ENCODE data around the gene SMIM23. TPM values are rescaled to one million over a fixed set of nuclear protein-coding genes. Genes with fewer than 3 reads are reported as not detected.

Gene SMIM23
- total and polyA plus RNA-seq, 10 of the 15 experiments (the other 5 are each of a cell fraction or from before 2014, with no cell fraction given), result not detected

GRCh38 chr5:171821286-171821685 lies 35.7 kb downstream of the SMIM23 start (continued):
- TF ChIP-seq ZBTB11 (CRISPR knock-in tag; IDR thresholded peaks at IDR 0.05) (no peak), ATF7 (IDR thresholded peaks at IDR 0.05; ENCODE audit: low read depth) (no peak), ZNF207 (IDR thresholded peaks at IDR 0.05; ENCODE audit: borderline replicate concordance) (no peak)

GRCh38 chr5:171823269-171823668 lies 37.7 kb downstream of the SMIM23 start:
- Histone ChIP-seq H3K4me1 (ENCODE audit: control insufficient read depth, insufficient read depth, low read length) (no peaks in the 10 kb centered on the region), H3K36me3 (ENCODE audit: control insufficient read depth in 2 of 2, insufficient read depth in 2 of 2, low read length in 1 of 2) (no peaks in the 10 kb centered on the region), H3K4me3 (no peak overlapping the region), H3K27ac (ENCODE audit: control insufficient read depth, insufficient read depth) (no peak overlapping the region), H3K79me2 (ENCODE audit: control insufficient read depth, insufficient read depth, low read length) (no peaks in the 10 kb centered on the region), H2AFZ (ENCODE audit: control insufficient read depth, low read depth, low read length) (no peak overlapping the region), H4K20me1 (ENCODE audit: control insufficient read depth, insufficient read depth) (no peaks in the 10 kb centered on the region), H3K4me2 (ENCODE audit: control insufficient read depth, insufficient read depth) (no peak overlapping the region), H3K27me3 (replicated peaks in 1 of 2; ENCODE audit: control insufficient read depth in 2 of 2, insufficient read depth in 2 of 2, low read length in 1 of 2) (no peaks in the 10 kb centered on the region), H3K9me3 (replicated peaks; ENCODE audit: control insufficient read depth, insufficient read depth, low read length) (no peaks in the 10 kb centered on the region), H3K9ac (ENCODE audit: control insufficient read depth, insufficient read depth, low read length) (no peak overlapping the region)
- DNase-seq (ENCODE audit: low read depth, low spot score) (no peak), FAIRE-seq (no peak), ATAC-seq (peak; percentile 65)
- no TSS peak for BruUV-seq (replicated peaks)
- ChIA-PET SMC1A (ENCODE audit: uncharacterized antibody, unreplicated experiment) (interaction anchor here (1.3 kb wide), 1 partner anchor 83 kb away, joined by 3 read pairs; no protein-coding TSS in a partner anchor), RAD21 (ENCODE audit: unreplicated experiment) (no interaction called here), CTCF (interaction anchor here (1.3 to 1.6 kb wide), 3 partner anchors 10 to 404 kb away, joined by 3 to 4 read pairs (median 3); partner anchors contain the start of gene FGF18), POLR2A (no interaction called here)
- WGBS (ENCODE audit: insufficient coverage, insufficient replicate concordance, low lambda C conversion rate, missing lambda C conversion rate), result 12% methylated on average over 5 of the region's 5 CpGs
- in situ Hi-C loops (cut with MboI) (no loop called here), intact Hi-C loops (cut with micrococcal nuclease; ENCODE audit: unreplicated experiment) (no loop called here)
- no peak for TF ChIP-seq TARDBP (IDR thresholded peaks at IDR 0.05; ENCODE audit: borderline replicate concordance)
- no peak for TF ChIP-seq BCLAF1 (IDR thresholded peaks at IDR 0.05)
- TF ChIP-seq PBX3 (IDR thresholded peaks at IDR 0.05; ENCODE audit: insufficient replicate concordance, low read depth, low read length), result no peak
- TF ChIP-seq MXI1 (IDR thresholded peaks at IDR 0.05; ENCODE audit: low read depth, low read length), result no peak
- TF ChIP-seq PKNOX1 (IDR thresholded peaks at IDR 0.05), result no peak
- TF ChIP-seq CREM (IDR thresholded peaks at IDR 0.05; ENCODE audit: low read depth), result no peak
- TF ChIP-seq MEF2A (IDR thresholded peaks at IDR 0.05; ENCODE audit: insufficient read depth, low read depth, low read length), result no peak
- TF ChIP-seq EED (IDR thresholded peaks at IDR 0.05; ENCODE audit: low read depth), result no peak
- TF ChIP-seq TCF12 (IDR thresholded peaks at IDR 0.05; ENCODE audit: low read depth, low read length), result no peak

Measured in GM12878 (cell line).